ENCODE measurements around the gene SPATA18.

Gene SPATA18, protein sequence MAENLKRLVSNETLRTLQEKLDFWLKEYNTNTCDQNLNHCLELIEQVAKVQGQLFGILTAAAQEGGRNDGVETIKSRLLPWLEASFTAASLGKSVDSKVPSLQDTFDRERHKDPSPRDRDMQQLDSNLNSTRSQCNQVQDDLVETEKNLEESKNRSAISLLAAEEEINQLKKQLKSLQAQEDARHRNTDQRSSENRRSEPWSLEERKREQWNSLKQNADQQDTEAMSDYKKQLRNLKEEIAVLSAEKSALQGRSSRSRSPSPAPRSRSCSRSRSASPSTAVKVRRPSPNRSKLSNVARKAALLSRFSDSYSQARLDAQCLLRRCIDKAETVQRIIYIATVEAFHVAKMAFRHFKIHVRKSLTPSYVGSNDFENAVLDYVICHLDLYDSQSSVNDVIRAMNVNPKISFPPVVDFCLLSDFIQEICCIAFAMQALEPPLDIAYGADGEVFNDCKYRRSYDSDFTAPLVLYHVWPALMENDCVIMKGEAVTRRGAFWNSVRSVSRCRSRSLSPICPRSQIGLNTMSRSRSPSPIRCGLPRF

DNA sequence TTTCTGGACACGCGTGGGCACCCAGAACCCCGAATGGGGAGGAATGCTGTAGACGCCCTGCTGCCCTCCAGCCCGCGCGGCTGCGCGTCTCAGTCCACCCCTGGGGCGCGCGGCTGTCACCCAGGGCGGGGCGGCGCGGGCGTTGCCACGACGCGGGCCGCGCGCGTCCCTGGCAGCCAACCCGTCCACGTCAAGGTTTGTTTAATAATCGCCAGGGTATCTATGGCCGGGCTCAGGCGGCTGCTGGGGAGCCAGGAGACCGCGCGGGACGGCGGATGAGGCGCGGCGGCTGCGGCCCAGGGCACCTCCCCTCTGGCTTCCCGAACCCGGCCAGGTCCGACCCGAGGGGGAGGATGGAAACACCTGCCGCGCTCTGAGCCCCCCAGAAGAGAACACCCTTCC is at the start of gene SPATA18:
TSS of gene SPATA18 (plus strand) at position 92 of the 402 bp plus-strand sequence. CDS start 401 bp downstream, outside the sequence.
- no peak for DNase-seq (ENCODE audit: low read depth in 2 of 2)

DNA sequence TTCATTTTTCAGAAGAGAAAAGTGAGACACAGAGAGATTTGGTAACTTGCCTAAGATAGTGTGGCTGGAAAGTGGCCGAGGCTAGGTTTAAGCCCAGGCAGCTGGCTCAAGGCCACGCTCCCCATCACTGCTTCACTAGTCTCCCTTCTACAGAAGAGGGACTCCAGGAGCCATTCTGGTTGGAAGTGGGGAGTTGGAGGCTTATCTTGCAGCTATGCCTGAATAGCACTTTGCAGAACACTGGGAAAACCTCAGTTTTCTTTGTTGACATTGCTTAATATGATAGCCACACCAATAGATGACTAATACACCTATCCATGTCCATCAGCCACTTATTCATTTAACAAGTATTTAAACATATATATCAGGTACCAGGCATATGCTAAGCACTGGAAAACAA is 49.5 kb upstream of the SPATA18 start:
- DNase-seq (ENCODE audit: low read depth in 2 of 2): no peak

DNA sequence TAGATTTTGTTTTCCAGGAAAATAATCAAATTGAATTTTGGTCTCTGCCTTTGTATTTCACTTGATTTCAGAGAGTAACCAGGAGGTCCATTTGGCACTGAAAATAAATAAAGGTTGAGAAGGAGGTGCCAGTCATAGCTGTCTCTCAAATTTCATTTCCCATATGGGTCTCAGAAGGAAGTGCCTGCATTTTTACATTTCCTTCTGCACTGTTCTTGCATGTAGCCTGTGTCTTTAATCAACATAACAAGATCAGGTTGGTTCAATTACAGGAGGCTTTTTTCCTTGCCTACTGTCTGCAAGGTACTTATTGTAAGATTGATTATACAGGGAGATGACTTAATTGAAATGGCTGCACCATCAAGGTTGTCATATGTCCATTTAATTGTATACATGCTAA is 46.7 kb upstream of the SPATA18 start:
- no peak for DNase-seq (ENCODE audit: low read depth in 2 of 2)

DNA sequence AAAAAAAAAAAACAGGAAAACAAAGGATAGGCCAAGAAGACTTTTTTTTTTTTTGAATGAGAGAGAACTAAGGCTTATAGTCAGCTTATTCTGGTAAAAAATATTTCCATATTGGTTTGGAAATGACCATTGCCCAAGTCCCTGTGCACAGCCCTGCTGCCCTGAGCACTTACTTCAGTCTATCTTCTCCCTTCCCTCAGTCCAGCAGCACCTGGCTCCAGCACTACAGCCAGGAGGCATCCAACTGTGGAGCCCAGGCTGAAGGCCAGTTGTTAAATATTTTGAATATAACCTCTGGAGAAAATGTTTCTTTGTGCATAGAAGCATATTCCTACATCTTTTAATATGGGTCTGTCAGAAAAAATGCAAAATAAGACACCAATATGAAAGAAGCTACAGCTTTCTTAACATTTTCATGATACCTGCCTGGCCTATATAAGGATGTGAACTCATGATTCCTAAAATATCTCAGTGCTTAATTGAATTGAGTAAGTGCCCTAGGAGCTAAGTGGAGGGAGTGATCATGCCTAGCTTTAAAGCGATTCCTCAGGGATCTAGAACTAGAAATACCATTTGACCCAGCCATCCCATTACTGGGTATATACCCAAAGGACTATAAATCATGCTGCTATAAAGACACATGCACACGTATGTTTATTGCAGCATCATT is 45.4 kb upstream of the SPATA18 start:
- no peak for DNase-seq (ENCODE audit: low read depth in 2 of 2)

DNA sequence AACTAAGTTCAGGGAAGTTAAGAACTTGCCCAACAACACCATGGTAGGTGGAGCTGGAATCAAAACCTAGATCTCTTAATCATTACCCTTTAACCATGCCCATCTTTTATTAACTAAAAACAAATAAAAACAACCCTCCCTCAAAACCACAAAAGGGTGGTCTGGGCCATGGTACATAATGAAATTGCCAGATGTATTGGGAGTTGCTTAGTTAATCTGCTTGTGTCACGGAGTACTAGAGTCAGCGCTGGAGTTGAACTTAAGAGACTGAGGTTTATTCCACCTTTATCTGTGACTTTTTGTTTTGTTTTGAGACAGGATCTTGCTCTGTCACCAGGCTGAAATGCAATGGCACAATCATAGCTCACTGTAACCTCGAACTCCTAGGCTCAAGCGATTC is 44.2 kb upstream of the SPATA18 start:
- no peak for DNase-seq (ENCODE audit: low read depth in 2 of 2)

DNA sequence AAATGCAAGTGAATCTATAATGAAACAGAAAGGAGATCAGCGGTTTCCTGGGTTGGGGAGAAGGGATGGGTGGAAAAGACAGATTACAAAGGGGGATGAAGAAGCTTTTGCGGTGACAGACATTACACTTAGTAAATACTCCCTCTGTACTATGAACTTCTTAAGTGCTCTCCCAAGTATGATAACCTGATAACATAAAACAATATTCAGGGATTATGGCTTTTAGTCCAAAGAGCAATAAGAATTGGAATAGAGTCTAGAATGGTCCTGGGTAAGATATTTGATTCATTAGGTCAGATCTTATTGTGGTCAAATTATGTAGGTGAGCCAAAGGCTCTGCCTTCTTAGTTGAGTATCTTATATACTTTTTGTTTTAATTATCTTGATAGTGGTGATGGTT is 40.1 kb upstream of the SPATA18 start:
- DNase-seq (ENCODE audit: low read depth in 2 of 2): no peak

DNA sequence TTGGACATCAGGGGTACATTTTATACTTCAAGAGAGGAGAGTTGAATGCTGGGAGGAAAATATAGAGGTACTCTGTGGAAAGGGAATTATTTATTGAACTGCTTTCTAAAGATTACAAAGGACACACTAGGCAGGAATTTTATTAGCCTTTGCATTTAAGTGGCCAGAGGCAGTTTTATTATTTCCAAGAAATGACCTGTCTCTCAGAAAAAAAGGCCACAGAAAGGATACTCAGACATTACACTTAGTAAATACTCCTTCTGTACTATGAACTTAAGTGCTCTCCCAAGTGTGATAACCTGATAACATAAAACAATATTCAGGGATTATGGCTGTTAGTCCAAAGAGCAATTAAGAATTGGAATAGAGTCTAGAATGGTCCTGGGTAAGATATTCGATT is 38.5 kb upstream of the SPATA18 start:
- no peak for DNase-seq (ENCODE audit: low read depth in 2 of 2)

DNA sequence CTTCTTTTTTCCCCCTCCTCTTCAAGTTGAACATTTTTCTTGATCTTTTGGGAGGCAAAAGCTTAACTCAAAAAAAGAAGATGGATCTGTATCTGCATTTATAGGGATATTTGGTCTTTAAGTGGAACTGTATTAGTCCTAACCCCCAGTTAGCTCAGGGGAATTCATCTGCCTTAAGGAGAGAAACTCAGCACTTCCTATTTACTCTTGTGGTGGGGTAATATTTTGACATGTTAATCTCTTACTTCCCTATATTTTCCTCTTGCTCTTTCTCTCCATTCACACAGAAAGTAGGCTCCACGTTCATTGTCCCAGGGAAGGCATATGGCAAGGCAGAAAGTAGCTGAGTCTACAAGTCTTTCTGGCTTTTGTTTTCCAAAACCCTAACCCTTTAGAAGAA is 36.2 kb upstream of the SPATA18 start:
- DNase-seq (ENCODE audit: low read depth in 2 of 2): no peak

DNA sequence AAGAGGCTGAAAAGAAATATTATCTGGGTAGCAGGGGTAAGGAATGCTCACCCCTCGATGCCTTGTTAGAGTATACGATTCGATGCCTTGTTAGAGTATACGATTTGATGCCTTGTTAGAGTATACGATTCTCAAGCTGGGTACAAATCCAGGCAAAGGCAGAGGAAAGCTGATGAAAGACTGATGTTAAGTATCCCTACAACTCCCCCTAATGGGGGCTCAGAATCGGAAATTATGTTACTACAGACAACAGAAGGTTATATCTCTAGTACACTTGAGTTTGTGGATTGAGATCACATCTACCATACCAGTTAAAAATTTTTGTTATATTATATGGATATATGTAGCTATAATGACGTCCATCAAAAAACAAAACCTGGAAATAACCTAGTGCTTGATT is 35.7 kb upstream of the SPATA18 start:
- no peak for DNase-seq (ENCODE audit: low read depth in 2 of 2)

DNA sequence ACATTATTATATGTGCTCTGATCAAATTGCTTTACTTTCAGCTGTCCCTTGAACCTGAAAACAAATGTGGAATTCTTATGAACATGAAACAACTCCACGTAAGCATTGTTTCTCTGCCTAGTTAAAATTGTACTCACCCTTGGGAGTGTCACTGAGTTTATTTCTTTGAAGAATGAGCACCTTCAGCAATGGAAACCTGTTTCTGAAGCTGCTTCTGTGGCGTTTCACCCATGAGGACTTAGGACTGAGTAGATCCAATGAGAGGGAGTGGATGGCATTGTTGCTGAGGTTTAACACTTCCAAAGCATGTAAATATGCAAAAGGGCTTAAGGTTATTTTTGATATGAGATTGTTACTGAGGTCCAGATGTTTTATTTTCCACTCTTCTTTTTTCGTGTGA is 34.1 kb upstream of the SPATA18 start:
- no peak for DNase-seq (ENCODE audit: low read depth in 2 of 2)

DNA sequence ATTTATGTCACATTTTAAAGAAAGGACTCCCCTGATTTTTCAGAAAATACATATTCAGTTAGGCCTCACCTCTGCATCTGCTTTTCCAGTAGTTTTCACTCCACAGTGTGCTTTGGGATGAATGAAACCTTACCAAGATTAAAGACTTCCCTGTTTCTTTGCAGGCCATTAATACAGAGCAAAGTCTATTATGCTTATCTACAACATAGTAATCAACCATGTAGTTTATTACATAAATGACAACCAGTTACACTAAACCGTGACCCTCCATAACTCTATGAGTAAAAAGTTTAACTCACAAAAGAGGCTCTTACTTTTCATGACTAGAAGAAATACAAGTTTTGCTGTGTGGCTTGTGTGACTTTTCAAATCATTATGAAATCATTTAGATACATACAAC is 33.3 kb upstream of the SPATA18 start:
- no peak for DNase-seq (ENCODE audit: low read depth in 2 of 2)

DNA sequence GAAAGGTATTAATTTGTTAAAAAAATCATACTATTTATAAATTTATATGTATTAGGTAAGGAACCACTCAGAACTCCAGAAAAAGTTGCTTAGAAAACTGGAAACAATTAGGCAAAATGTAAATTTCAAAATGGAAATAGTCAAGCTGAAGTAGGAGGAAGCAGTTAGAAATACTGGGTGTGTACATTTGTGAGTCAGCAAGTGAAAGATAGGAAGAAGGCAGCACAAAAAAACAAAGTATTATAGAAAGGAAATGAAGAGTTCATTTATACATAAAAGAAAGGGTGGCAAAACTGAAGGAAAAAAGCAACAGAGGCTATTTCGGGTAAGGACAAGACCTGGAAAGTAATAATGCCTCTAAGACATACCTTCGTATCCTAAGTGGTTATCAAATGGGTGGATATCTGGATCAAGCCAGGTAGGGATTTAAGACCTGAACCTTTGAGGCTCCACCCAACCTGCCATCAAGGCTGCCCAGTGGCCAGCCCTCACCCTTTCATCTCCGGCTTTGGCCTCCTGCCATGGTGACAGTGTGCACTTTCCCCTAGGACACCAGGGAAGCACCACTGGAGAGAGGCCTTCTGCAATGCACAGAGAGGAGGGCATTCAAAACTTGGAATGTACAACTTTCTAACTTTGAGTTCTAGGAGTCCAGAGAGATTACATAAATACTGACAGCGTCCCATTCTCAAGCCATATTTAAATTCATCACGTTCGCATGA is 31.0 kb upstream of the SPATA18 start, which contains the start of gene LRRC66:
TSS of gene LRRC66 (minus strand) at position 428 of the 722 bp plus-strand sequence. CDS start 2,750 bp downstream, outside the sequence.
- DNase-seq (ENCODE audit: low read depth in 2 of 2): no peak

DNA sequence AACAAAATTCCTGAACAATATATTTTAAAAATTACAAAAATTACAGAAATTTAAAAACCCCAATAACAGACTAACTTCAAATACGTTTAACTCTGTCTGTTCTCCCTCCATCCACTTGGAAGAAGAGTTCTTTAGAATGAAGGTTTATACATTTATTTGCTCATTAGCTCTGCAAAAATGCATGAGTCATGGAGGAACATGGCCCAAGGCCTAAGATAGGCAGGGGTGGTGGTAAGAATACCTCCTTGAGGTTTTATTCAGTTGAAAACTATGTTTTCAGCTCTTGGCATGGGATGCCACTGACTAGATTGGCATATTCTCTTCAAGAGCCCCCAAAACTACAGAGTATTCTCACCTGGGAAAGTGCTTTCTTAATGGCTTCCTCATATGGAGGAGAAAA is 22.1 kb upstream of the SPATA18 start:
- no peak for DNase-seq (ENCODE audit: low read depth in 2 of 2)

DNA sequence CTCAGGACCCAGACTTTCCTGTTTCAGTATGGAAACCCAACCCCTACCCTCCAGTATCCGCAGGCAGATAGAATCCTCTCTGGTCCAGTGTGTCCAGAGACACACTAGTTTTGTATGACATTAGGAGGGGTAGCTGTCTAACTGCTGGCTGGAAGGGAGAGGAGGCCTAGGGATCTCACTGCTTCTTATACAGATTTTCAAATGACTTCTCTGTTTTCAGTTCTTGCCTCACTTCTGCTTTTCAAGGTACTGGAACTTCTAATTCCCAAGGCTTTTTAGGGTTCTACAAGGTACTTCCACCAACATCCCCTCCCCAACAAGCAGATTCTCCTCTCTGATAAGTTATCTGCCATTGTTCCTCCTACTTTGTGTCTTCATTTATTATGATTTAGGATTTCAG is 19.1 kb upstream of the SPATA18 start:
- DNase-seq (ENCODE audit: low read depth in 2 of 2): no peak

DNA sequence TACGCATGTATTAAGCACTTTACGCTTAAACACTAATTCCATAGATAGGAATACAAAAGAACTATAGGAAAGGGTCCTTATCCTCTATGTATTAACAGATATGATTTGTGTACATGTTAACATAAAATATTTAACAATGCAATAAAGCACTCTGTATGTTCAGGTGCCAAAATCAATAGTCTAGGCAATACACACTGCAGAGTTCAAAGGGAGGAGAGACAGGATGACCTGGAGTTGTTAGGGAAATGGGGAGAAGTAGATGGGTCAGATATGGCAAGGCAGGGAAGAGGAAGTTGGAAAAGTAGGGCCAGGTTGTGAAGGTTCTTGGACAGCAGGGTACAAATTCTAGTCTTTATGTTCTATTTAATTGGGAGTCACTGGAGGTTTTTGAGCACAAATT is 15.9 kb upstream of the SPATA18 start:
- no peak for DNase-seq (ENCODE audit: low read depth in 2 of 2)

DNA sequence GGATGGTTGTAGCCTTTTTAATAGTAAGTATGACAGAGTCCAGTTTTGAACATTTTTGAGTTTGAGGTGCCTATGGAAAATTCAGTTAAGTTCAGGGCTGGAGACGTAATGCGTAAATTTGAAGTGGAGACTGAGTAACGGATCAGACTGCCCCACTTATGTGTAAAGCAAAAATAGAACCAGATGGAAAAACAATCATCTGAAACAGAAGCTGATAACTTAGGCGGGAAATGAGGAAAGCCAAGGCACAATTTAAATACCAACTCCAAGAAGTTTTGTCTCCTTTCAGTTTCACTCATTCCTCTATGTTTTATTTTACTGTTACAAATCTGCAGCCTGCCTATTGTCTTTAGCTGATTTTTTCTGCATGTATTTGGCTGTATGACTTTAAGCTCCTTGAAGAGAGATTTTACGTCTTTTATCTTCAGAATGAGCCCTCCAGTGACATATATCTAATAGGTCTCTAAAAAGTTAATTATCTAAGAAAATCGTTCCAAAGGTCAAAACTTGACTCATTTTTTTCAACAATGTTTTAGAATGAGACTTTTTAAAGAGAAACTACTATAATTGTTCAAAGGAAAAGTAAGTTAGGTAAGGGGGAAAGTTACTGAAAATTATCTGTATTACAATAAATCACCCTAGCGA is 14.1 kb upstream of the SPATA18 start:
- DNase-seq (ENCODE audit: low read depth in 2 of 2): no peak

DNA sequence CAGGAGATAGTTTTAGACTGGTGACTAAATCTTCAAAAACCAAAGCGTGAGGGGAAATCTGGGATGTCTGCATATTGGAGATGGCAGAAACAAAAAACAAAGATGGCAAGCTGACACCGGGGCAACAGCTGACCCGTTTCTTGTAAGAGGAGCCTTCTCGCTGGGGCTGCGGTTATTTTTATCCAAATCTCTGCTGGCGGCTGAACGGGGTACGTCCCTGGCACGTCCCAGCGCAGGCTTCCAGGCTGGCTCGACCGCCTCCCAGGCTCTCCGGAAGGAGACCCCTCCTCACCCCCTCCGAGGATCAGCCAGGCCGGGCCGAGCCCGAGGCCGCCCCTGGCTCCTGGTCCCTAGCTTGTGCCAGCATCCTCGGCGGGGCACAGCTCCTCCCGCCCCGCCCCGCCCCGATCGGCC is 13.4 kb upstream of the SPATA18 start:
- no peak for DNase-seq (ENCODE audit: low read depth in 2 of 2)

DNA sequence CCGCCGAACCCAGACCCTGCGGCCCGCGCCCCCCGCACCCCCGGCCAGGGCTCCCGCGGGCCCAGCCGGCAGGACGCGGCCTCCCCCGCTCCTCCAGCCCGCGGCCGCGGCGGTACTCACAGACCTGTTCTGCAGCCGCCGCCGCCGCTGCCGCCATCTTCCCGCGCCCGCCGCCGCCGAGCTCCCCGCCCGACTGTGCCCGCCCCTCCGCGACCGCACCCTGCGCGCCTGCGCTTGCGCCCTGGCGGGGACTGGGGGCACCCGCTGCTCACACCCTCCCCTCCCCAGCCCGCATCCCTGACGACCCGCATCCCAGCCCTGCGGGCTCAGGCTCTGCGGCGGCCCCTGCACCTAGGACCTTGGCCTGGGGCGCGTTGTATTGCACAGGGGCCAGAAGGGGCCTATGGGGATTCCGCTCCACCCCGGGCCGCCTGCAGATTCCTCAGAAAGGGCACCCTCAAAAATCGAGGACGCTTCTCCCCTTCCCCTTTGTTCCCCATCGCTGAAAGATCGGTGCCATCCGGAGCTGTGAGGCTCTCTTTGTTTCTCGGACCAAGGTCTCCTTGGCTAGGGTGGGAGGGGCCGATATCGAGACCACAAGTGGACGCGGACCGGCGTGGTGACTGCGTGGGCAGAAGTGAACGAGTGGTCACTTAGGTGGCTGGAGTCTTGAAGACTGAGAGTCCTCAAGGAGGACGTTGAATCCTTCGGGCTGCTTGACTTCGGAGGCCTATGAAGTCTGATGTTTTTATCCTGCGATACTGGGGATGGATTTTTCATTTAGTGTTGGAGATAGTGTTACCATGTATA is 12.8 kb upstream of the SPATA18 start, which contains the start of gene SGCB:
TSS of gene SGCB (minus strand) at position 197 of the 810 bp plus-strand sequence. CDS start at position 157, 40 bp downstream.
- peak; percentile 39 to 46 for DNase-seq (ENCODE audit: low read depth in 2 of 2)

DNA sequence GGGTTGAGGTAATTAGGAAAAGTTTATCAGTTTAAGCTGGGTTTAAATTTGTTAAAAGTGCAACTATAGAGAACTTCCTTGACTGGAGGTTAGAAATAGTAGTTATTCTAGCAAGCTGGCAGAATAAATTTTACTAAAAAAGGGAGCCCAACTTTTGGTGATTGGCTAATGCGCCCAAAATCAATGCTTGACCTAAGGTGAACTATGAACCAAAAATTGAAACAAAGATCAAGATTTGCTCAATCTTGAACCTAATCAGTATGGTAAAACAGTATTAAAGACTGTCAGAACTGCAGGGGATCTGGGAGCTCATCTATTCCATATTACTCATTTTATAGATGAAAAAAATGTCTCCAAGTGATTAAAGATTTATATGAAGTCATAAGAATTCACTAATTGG is 6.1 kb upstream of the SPATA18 start:
- no peak for DNase-seq (ENCODE audit: low read depth in 2 of 2)

DNA sequence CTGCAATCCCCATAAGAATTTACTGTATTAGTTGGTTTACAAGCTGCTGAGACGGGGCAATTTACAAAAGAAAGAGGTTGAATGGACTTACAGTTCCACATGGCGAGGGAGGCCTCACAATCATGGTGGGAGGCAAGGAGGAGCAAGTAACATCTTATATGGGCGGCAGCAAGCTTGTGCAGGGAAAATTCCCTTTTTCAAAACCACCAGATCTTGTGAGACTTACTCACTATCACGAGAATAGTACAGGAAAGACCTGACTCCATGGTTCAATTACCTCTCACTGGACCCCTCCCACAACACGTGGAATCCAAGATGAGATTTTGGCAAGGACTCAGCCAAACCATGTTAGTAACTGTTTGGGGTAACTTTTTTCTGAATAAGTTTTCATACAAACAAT is 1.8 kb upstream of the SPATA18 start:
- DNase-seq (ENCODE audit: low read depth in 2 of 2): no peak
